ENCODE data around the gene ELMOD3. TPM values are rescaled to one million over a fixed set of nuclear protein-coding genes. Genes with fewer than 3 reads are reported as not detected.

Gene ELMOD3
- total and polyA plus RNA-seq, 9 of the 15 experiments (the other 6 are each of a cell fraction or from before 2014, with no cell fraction given) = 2.7 to 18.7 (median 11.6) TPM

DNA sequence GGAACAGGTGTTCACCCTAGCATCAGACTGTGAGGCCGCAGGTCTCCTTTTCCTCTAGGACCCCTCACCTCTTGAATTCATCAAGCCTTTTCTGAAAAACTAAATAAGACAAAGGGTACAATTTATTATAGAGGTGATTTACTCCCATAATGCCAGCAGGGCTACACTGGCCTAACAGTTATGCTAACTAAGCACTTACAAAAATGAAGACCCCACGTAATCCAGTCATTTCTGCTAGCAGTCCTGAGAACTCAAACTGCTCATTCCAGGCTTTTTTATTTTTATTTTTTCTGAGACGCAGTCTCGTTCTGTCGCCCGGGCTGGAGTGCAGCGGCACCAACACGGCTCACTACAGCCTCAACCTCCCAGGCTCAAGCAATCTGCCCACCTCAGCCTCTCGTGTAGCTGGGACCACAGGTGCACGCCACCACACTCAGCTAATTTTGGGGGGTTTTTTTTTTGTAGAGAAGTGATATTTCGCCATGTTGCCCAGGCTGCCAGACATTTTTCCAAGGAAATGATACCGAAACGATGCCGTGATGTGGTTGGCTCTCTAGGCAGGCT, 41.4 kb downstream of the ELMOD3 start:
- in situ Hi-C loops (cut with MboI) (no loop called here), intact Hi-C loops (cut with micrococcal nuclease) (no loop called here)
- Histone ChIP-seq H3K27me3 (ENCODE audit: control insufficient read depth in 2 of 2, insufficient read depth in 2 of 2, low read length in 2 of 2) (no peaks in the 10 kb centered on the region), H3K36me3 (ENCODE audit: control insufficient read depth, insufficient read depth, low read length) (peaks cover 2% of the 10 kb centered on the region; the same call in 1 of the 3 replicates), H3K27ac (ENCODE audit: extremely low read depth, low read depth, low read length) (no peak overlapping the region), H4K20me1 (replicated peaks; ENCODE audit: control insufficient read depth, insufficient read depth, low read length) (no peaks in the 10 kb centered on the region), H3K4me3 (no peak overlapping the region), H3K9me3 (replicated peaks; ENCODE audit: control insufficient read depth, insufficient read depth, low read depth, low read length) (no peaks in the 10 kb centered on the region), H3K4me2 (ENCODE audit: insufficient read depth, low read length) (no peak overlapping the region), H3K9me1 (ENCODE audit: control insufficient read depth, insufficient read depth, low read length) (no peaks in the 10 kb centered on the region), H3K79me2 (ENCODE audit: control insufficient read depth, insufficient read depth, low read length) (no peaks in the 10 kb centered on the region), H2AFZ (ENCODE audit: low read depth, low read length) (no peak overlapping the region), H3K9ac (ENCODE audit: insufficient read depth in 1 of 2, low read depth in 2 of 2, low read length in 2 of 2) (no peak overlapping the region), H3K4me1 (replicated peaks in 1 of 2; ENCODE audit: control insufficient read depth in 2 of 2, insufficient read depth in 2 of 2, low read length in 2 of 2) (peaks cover 0 to 12% of the 10 kb centered on the region in 2 experiments; a peak in 2 of 5 replicates)
- ATAC-seq (no peak), FAIRE-seq (no peak), DNase-seq (ENCODE audit: extremely low read depth in 1 of 4, low spot score in 3 of 4) (no peak)
- CTCF ChIA-PET (ENCODE audit: low intra/inter-chr PET ratio) = no interaction called here
- POLR2A ChIA-PET = interaction anchor here (63.9 kb wide), 1 partner anchor 150 kb away, joined by 1576 read pairs; the partner anchor contains the start of gene MAT2A
- TF ChIP-seq CHCHD3 (CRISPR knock-in tag; IDR thresholded peaks at IDR 0.05) (no peak), ZNF316 (IDR thresholded peaks at IDR 0.05) (peak; percentile 36; the same call in 1 of the 2 replicates), BRD4 (IDR thresholded peaks at IDR 0.05) (no peak), XRCC5 (IDR thresholded peaks at IDR 0.05; ENCODE audit: low read depth, low read length) (no peak), ZNF408 (CRISPR knock-in tag; IDR thresholded peaks at IDR 0.05; ENCODE audit: low read depth) (no peak)
- TF ChIP-seq, protein P1, sequence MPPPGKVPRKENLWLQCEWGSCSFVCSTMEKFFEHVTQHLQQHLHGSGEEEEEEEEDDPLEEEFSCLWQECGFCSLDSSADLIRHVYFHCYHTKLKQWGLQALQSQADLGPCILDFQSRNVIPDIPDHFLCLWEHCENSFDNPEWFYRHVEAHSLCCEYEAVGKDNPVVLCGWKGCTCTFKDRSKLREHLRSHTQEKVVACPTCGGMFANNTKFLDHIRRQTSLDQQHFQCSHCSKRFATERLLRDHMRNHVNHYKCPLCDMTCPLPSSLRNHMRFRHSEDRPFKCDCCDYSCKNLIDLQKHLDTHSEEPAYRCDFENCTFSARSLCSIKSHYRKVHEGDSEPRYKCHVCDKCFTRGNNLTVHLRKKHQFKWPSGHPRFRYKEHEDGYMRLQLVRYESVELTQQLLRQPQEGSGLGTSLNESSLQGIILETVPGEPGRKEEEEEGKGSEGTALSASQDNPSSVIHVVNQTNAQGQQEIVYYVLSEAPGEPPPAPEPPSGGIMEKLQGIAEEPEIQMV (tag; conservative IDR thresholded peaks at IDR 0.05; ENCODE audit: low read depth) = no peak
- BruUV-seq (replicated peaks) = no TSS peak
- 67% methylated on average over 14 of the region's 14 CpGs for WGBS (ENCODE audit: insufficient coverage, low coverage, missing lambda C conversion rate)

All from K562 (cell line).